ENCODE results near the gene BEAN1.
"Not testable (repeated sequence)": the region's sequence is repeated elsewhere in the genome, so short reads cannot be mapped to it uniquely, and the experiment has no call there.

The BEAN1 gene

DNA sequence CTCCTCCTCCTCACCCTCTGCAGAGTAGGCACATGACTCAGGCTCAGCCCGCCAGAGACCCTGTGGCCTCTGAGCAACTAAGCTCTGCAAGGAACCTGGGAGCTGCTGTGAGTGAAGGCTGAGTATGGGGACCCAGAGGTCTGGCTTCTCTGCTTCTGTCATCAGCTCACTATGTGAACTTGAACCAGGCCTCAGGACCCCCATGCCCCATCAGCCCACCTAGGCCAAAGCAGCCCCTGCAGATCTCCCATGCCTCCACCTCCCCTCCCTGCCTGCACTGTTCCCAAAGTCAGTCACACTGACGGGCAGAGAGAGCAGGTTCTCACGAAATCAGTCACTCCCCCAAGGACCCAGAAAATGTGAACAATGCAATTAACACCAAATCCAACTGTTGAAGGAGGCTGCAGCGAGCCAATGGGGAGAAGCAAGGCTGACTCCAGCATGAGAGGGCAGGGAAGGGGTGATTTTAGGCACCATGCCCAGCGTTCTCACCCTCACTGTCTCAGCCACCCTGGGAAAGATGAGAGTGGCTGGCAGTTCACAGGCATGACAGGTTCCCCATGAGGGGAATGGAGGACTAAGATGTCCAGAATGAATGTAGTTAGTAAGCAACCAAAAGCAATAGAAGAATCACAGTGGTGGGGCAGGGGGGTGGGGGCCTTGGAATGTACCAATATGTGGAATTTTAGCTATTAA lies 60.6 kb downstream of the BEAN1 start:
- no peak for DNase-seq

DNA sequence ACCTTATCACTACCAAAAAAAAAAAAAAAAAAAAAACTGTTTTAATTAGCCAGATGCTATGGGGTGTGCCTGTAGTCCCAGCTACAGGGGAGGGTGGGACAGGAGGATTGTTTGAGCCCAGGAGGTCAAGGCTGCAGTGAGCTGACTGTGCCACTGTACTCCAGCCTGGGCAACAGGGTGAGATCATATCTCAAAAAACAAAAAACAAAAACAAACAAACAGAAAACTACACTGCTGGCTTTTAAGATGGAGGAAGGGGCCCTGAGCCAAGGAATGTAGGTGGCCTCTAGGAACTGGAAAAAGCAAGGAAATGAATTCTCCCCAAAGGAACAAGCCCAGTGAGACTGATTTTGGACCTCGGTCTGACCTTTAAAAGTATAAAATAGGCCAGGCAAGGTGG lies 61.4 kb downstream of the BEAN1 start:
- no peak for DNase-seq

DNA sequence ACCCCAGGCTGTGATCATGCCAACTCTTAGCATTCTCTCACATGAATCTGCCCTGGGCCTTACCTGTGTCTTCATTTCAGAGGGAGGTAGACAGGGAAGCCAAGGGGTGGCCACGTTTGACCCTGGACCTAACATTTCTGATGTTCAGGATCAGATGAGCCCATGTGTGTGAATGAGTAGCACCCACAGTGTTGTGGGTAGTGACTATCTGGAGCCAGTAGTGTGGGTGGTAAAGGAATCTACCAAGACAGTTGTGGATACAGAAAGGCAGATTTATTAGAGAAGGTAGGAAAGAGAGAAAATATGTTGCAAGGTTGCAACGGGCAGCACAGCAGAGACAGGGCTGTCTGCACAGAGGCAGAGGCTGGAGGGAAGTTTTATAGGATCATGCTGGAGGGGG lies 62.3 kb downstream of the BEAN1 start:
- DNase-seq = no peak

DNA sequence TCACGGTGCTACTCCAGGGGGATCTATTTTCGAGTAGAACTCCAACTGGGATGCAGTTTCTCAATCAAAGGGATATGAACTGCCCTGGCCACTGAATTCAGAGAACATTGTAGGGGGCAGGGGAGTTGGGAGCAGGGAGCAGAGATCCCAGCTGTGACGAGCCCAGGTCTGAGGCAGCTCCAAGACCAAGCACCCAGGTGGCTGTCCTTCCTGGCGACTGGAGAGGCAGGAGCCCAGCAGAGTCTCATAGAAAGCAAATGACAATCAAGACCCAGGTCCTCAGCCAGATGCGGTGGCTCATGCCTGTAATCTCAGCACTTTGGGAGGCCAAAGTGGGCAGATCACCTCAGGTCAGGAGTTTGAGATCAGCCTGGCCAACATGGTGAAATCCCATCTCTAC lies 62.7 kb downstream of the BEAN1 start:
- DNase-seq = no peak

DNA sequence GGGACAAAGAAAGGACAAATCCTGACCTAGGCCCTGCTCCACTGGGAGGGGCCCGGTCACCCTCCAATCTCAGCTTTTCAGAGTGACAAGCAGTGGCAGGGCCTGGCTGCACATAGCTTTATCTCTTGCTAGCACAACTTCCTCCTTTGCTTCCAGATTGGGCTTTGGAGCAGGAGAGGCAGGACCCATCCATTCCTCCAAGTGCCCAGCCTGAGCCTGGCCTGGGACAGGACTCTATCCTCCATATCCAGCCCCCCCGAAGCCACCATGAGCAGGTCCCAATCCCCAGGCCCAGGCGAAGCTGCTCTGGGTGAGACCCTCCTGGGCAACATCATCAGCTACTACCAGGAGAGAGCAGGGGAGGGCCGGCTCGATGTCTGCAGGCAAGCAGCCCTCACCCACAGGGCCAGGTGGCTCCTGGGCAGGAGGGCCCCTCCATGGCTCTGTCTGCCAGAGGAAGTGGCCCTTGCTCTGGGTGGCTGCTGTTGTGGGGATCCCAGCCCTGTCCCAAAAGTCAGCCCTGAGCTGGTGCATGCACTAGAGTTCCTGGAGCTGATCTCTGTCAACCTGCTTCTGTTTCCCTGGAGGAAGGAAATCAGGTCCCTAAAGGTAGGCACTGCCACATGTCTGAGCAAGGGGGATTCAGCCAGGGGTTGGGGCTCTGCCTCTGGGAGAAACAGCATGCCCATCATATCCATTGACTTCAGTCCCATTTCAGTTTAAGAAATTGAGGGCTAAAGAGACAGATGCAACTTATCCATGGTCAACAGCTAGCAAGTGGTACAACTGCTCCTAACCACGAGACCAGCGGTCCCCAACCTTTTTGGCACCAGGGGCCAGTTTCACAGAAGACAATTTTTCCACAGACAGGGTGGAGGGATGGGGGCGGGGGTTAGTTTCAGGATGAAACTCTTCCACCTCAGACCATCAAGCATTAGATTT lies 64.0 kb downstream of the BEAN1 start:
- no peak for DNase-seq

DNA sequence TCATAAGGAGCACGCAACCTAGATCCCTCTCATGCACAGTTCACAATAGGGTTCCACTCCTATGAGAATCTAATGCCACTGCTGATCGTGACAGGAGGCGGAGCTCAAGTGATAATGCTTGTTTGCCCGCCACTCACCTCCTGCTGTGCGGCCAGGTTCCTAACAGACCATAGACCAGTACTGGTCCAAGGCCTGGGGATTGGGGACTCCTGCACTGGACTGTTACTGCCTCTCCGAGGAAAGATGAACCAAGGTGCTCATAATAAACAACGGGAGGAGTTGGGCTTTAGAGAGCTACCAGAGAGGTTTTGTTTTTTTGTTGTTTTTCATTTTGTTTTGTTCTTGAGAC lies 64.6 kb downstream of the BEAN1 start:
- no peak for DNase-seq

DNA sequence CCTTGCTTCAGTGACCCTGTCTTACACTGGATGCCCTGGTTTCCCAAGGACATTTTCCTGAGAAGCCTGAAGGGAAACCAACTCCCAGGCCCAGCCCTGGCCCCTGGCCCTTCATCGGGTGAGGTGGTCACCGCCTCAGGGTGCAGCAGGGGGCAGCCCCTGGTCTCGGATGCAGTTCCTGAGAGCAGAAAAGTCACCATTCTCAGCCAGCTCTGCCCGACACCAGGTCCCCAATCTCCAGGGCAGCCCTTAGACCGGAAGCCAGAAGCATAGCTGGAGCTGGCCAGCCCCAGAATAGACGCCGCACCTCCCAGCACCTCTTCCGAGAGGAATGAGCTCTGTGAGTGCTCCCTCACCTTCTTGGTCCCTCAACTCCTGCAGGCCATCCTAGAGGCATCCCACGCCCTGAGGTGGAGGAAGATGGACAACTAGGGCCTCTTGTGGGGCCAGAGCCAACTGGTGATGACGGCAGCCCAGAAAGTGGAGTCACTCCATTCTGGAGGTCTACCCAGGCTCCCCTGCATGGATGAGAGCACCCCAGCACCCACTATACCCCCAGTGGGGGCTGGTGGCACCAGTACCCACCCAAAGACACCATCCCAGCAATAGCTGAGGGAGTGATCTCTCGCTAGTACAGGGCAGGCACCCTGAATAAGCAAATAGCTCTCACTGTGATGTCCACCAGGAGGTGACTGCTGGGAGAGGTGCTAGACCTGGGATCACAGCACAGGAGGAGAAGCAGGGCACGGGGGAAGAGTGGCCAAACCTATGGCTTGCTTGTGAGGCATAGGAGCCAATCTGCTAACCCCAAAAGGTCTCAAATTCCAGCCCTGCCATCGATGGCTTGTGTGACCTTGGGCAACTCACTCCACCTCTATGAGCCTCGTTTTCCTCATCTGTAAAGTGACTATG lies 66.7 kb downstream of the BEAN1 start:
- no peak for DNase-seq

DNA sequence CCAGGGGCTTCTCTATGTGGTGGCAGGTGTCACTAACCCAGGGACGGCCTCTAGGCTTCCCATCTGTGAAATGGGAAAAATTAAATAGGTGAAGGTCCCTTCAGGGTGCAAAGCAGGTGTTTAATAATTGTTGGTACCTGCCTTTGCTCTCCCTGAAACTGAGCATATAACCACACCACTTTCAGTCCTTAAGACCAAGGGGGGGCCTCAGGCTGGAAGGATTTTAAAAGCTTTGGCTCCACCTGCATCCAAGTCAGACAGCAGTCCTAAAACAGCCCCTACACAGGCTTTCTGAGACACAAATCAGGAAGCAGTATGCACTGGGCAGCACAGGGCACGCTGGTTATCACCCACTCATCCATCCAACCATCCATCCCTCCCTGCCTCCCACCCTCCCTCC lies 67.8 kb downstream of the BEAN1 start:
- DNase-seq = no peak

DNA sequence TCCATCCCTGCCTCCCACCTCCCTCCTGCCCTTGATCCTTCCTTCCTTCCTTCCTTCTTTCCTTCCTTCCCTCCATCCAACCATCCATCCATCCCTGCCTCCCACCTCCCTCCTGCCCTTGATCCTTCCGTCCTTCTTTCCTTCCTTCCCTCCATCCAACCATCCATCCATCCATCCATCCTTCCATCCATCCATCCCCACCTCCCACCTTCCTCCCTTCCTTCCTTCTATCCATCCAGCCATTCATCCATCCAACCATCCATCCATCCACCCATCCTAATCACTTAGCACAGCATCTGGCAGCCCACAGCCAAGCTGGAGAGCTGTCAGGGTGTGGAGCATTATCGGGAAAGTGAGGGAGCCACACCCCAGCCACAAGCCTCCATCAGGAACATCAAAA lies 68.3 kb downstream of the BEAN1 start:
- no peak for DNase-seq

DNA sequence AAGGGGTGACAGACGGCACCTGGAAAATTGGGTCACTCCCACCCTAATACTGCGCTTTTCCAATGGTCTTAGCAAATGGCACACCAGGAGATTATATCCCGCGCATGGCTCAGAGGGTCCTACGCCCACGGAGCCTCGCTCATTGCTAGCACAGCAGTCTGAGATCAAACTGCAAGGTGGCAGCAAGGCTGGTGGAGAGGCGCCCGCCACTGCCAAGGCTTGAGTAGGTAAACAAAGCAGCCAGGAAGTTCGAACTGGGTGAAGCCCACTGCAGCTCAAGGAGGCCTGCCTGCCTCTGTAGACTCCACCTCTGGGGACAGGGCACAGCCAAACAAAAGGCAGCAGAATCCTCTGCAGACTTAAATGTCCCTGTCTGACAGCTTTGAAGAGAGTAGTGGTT lies 69.1 kb downstream of the BEAN1 start:
- not testable (repeated sequence) for DNase-seq

DNA sequence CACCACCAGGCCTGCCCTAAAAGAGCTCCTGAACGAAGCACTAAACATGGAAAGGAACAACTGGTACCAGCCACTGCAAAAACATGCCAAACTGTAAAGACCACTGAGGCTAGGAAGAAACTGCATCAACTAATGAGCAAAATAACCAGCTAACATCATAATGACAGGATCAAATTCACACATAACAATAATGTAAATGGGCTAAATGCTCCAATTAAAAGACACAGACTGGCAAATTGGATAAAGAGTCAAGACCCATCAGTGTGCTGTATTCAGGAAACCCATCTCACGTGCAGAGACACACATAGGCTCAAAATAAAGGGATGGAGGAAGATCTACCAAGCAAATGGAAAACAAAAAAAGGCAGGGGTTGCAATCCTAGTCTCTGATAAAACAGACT lies 70.8 kb downstream of the BEAN1 start:
- DNase-seq = not testable (repeated sequence)

DNA sequence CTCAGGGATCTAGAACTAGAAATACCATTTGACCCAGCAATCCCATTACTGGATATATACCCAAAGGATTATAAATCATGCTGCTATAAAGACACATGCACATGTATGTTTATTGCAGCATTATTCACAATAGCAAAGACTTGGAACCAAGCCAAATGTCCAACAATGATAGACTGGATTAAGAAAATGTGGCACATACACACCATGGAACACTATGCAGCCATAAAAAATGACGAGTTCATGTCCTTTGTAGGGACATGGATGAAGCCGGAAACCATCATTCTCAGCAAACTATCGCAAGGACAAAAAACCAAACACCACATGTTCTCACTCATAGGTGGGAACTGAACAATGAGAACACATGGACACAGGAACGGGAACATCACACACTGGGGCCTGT lies 74.5 kb downstream of the BEAN1 start:
- not testable (repeated sequence) for DNase-seq

DNA sequence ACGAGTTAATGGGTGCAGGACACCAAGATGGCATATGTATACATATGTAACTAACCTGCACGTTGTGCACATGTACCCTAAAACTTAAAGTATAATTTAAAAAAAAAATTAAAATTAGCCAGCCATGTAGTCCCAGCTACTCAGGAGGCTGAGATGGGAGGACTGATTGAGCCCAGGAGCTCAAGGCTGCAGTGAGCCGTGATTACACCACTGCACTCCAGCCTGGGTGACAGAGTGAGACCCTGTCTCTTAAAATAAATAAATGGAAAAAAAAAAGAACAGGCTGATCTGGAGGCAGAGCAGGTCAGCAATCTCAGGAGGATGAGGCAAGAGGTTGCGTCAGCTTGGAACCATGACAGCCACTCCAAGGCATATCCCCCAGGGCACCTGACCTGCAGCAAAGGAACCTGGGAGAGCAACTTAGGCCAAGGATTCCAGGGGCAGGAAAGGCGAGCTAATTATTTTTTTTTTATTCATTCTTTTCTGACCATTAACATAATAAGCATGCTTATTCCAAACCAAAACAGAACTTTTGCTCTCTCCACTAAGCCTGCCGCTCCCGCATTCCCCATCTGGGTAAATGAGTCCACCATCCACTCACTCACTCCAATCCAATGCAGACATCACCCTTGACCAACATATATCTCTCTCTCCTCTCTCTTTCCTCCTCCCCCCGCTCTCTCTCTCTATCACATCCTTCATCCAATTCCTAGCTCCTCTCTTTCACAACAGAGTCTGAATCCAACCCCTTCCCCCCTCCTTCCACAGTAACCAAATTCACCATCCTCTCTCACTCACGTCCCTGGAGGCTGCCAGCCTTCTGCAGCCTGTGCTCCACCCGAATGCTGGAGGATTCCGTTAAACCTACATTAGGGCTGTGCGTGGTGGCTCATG lies 75.2 kb downstream of the BEAN1 start:
- DNase-seq = no peak

DNA sequence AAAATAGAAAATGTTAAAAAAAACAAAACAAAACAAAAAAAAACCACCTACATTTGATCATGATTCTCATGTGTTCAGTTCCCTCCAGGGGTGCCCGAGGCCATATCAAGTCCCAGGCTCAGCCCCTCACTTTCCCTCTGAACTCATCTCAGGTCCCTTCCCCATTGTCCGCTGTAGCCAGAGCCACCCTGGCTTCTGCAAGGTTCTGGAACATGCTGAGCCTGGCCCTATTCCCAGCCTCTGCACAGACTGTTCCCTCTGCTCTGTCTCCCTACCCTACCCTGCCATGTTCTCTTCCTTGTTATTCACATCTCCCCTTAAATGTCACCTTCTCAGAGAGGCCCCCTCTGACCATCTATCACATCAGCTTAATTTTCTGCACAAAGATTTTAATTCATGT lies 75.9 kb downstream of the BEAN1 start:
- no peak for DNase-seq

DNA sequence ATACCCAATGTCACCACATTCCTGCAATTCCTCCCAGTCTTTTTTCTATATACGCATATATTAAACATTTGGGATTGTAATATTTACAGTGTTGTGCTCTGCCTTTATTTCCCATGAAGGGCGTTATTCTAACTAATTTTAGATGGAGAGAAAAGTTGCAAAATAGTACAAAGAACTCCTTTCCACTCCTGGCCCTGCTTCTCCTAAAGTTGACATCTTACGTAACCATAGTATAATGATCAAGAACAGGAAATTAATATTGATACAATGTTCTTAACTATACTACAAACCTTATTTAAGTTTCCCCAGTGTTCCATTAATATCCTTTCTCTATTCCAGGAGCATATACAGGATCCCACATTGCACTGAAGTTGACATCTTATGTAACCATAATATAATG lies 76.5 kb downstream of the BEAN1 start:
- DNase-seq = no peak

DNA sequence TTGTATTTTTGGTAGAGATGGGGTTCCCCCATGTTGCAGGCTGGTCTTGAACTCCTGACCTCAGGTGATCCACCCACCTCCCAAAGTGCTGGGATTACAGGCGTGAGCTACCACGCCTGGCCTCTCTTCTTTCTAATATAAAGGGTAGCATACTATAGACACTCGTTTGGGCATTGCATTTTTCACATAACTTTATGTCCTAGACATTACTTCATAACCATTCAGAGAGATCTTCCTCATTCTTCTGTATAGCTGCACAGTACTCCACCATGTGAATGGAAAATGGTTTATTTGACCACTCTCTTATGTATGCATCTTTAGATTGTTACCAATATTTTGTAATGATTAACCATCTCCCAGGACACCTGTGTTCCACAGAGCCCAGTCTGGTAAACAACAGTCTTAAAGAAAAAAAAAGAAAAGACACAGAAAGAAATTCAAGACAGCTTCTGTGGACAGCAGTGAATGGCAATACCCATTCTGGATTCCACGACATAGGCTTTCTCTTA lies 80.7 kb downstream of the BEAN1 start:
- no peak for DNase-seq

DNA sequence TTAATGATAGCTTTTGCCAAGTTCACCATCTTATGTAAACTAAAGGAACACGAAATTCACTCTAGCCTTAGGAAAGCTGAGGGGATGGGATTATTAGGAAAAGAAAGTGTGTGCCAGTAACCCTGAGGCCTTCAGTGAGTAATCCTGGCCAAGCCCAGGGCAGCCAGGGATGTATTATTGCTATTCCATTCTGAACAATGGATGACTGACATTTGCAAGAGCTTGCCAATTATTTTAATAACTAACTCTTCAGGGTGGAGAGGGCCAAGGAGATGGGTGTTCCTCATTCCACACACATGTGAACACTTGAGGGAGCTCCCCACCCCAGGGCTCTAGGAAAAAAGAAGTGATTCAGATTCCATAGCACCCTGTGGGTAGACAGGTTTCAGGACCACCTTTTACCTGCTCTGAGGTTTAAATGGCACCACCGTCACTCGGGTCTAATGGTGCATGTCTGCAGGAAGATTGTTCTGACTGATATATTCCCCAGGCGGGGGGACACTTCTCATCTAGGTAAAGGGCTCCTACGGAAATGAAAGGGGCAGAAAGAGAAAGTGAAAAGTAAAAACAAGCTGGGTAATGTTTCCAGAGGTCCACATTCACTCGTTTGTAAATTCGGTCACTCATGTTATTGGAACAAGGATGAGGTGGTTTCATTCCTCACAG lies 81.3 kb downstream of the BEAN1 start:
- DNase-seq = no peak

DNA sequence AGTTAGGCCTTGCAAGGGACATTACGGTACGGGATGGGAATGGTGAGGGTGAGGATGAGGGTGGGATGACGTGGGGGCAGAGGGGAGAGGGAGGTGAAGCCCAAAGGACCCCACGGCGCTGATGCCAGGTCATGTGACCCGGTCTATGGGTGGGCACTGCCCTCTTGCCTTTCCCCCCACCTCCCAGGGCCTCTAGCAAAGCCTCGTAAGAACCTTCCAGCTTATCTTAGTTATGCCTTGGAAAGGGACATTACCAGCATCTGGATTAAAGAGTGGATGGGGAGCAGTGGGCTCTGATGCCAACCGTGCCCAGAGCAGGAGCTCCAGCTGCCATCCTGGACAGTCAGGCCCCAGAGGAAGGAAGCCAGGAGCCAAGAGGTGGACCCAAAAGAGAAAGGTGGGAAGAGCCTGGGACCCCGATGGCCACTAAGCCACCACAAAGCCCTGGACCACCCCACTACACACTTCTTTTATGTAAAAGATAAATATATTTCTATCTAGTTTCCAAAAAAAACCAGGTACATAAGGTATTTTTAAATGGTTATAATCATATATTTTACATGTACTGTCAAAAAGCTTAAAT lies 81.9 kb downstream of the BEAN1 start:
- DNase-seq = no peak

DNA sequence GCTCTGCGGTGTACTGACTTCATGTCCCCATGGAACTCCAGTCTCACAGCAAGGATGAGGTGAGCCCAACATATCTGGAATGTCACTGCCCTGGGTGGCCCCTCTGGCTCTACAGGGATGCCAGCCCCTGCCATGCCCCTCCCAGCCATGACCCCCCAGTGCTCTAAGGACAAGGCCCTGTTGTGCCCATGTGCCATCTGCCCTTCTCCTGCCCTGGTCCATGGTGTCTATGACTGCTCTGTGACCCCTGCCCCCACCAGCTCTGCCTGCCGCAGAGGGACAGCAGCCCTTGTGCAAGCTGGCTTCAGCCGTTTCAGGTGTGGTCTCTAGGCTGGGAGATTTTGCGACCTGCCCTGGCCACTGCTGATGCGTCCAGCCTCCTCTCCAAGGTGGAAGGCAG lies 82.5 kb downstream of the BEAN1 start:
- no peak for DNase-seq

DNA sequence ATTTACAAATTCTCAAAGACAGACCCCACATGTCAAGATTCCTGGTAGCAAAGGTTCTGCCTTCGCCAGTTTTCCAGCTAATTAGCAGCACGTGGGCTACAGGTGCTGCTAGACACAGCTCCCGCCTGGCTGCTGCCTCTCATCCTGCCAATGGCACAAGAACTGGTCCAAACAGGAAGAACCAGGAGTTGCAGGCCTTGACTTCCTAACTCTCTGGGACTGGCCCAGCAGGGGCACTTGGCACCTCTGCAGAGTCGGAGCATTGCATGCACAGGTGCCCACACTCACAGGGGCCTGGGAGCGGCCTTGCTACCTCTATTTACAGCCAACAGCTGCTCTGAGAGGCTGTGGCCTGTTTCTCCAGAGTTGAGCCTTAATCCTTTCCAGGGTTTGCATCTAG lies 83.2 kb downstream of the BEAN1 start:
- DNase-seq = no peak
